Smooth muscle cell (in vitro differentiated cells): ENCODE results near the gene AXDND1. TPM values are rescaled to one million over a fixed set of nuclear protein-coding genes. Genes with fewer than 3 reads are reported as not detected.
"Not testable (repeated sequence)": the region's sequence is repeated elsewhere in the genome, so short reads cannot be mapped to it uniquely, and the experiment has no call there.

Experiments used
- DNase-seq: peaks from one replicate; lab custom pipeline; 2025; ENCODE audit not compliant: unreplicated experiment; lab: John Stamatoyannopoulos, UW
- H2AFZ ChIP-seq: fragments of 200-600 bp; sonication (generic); 2 replicates; pipeline ENCODE4 v1.6.0; 2016; ENCODE audit warnings: antibody characterized with exemption, low read depth, mild to moderate bottlenecking
- H3F3A ChIP-seq: fragments of 200-600 bp; sonication (generic); 2 replicates; pipeline ENCODE4 v1.6.0; 2017; ENCODE audit warnings: antibody characterized with exemption, low read depth
- H3K27ac ChIP-seq: fragments of 200-600 bp; sonication (generic); 2 replicates; pipeline ENCODE4 v1.5.1; 2016; ENCODE audit warnings: low read depth, mild to moderate bottlenecking
- H3K27me3 ChIP-seq: fragments of 200-600 bp; sonication (generic); 2 replicates; pipeline ENCODE4 v1.6.1; 2016; ENCODE audit warnings: low read depth, mild to moderate bottlenecking
- H3K36me3 ChIP-seq: fragments of 200-600 bp; sonication (generic); 2 replicates; pipeline ENCODE4 v1.5.1; 2016; ENCODE audit warnings: low read depth
- H3K4me1 ChIP-seq: fragments of 200-600 bp; sonication (generic); 2 replicates; pipeline ENCODE4 v1.5.1; 2016; ENCODE audit warnings: low read depth
- H3K4me2 ChIP-seq: fragments of 200-600 bp; sonication (generic); 2 replicates; pipeline ENCODE4 v1.6.0; 2016; ENCODE audit warnings: mild to moderate bottlenecking
- H3K4me3 ChIP-seq: fragments of 200-600 bp; sonication (generic); 2 replicates; pipeline ENCODE4 v1.5.1; 2016; ENCODE audit warnings: mild to moderate bottlenecking
- H3K79me2 ChIP-seq: fragments of 200-600 bp; sonication (generic); 2 replicates; pipeline ENCODE4 v1.6.0; 2016; ENCODE audit warnings: low read depth, mild to moderate bottlenecking
- H3K9ac ChIP-seq: fragments of 200-600 bp; sonication (generic); 2 replicates; pipeline ENCODE4 v1.6.0; 2016; ENCODE audit warnings: low read depth
- H3K9me3 ChIP-seq: fragments of 200-600 bp; sonication (generic); replicated peaks from 2 replicates; pipeline ENCODE4 v1.5.1; 2016; ENCODE audit warnings: low read depth
- H4K20me1 ChIP-seq: fragments of 200-600 bp; sonication (generic); 2 replicates; pipeline ENCODE4 v1.6.0; 2016; ENCODE audit warnings: low read depth
- WGBS: methylation state at CpG from one replicate; pipeline ENCODE4 v1.1.7; 2016; ENCODE audit warnings: low lambda C conversion rate; 5-methylcytosine and 5-hydroxymethylcytosine counted together
- polyA plus RNA-seq: library from polyadenylated mRNA; unstranded; fragments of >200 nt; fragmentation: Nextera tagmentation; extraction: Ambion mirVana; gene quantifications from 2 replicates; pipeline ENCODE4 v1.2.1, GENCODE V29; 2016
- total RNA-seq: library from RNA; depleted of rRNA; stranded (reverse); fragments of >200 nt; gene quantifications from 2 replicates; pipeline ENCODE4 v1.2.3, GENCODE V29; 2014
- TF ChIP-seq, protein P1 (sequence below): fragments of 200-600 bp; sonication (generic); IDR thresholded peaks from 2 replicates; pipeline ENCODE4 v1.5.1; 2017; ENCODE audit warnings: borderline replicate concordance, mild to moderate bottlenecking, antibody characterized with exemption; ENCODE audit not compliant: insufficient read depth, poor library complexity, severe bottlenecking

The AXDND1 gene
- total and polyA plus RNA-seq, 2 experiments from 2014 or later = 0.41 TPM; not detected in 1

DNA sequence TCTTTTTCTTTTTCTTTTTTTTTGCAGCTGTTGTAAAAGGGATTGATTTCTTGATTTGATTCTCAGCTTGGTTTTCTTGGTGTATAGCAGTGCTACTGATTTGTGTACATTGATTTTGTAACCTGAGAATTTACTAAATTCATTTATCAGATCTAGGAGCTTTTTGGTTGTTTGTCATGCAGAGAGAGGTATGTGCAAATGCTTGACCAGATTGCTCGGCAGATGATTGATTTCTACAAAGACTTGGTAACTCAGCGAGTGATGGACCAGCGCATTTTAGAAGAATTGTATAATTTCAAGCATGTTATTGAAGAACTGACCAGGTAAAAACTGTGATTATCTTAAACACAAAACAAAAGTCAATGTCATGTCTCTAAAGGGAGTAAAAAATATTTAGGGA lies 27.9 kb downstream of the AXDND1 start:
- no peaks in the 10 kb centered on the region for H3K79me2 ChIP-seq
- TF ChIP-seq, protein P1, sequence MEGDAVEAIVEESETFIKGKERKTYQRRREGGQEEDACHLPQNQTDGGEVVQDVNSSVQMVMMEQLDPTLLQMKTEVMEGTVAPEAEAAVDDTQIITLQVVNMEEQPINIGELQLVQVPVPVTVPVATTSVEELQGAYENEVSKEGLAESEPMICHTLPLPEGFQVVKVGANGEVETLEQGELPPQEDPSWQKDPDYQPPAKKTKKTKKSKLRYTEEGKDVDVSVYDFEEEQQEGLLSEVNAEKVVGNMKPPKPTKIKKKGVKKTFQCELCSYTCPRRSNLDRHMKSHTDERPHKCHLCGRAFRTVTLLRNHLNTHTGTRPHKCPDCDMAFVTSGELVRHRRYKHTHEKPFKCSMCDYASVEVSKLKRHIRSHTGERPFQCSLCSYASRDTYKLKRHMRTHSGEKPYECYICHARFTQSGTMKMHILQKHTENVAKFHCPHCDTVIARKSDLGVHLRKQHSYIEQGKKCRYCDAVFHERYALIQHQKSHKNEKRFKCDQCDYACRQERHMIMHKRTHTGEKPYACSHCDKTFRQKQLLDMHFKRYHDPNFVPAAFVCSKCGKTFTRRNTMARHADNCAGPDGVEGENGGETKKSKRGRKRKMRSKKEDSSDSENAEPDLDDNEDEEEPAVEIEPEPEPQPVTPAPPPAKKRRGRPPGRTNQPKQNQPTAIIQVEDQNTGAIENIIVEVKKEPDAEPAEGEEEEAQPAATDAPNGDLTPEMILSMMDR = no peak
- H3K9ac ChIP-seq = no peak overlapping the region
- no peaks in the 10 kb centered on the region for H3F3A ChIP-seq
- no peak overlapping the region for H3K4me3 ChIP-seq
- H2AFZ ChIP-seq = no peak overlapping the region
- H4K20me1 ChIP-seq = no peaks in the 10 kb centered on the region
- no peak overlapping the region for H3K4me2 ChIP-seq
- H3K9me3 ChIP-seq = no peaks in the 10 kb centered on the region
- no peaks in the 10 kb centered on the region for H3K4me1 ChIP-seq
- no peaks in the 10 kb centered on the region for H3K36me3 ChIP-seq
- no peak overlapping the region for H3K27ac ChIP-seq
- no peaks in the 10 kb centered on the region for H3K27me3 ChIP-seq
- DNase-seq = no peak
- WGBS = 88% methylated on average over 3 of the region's 3 CpGs

DNA sequence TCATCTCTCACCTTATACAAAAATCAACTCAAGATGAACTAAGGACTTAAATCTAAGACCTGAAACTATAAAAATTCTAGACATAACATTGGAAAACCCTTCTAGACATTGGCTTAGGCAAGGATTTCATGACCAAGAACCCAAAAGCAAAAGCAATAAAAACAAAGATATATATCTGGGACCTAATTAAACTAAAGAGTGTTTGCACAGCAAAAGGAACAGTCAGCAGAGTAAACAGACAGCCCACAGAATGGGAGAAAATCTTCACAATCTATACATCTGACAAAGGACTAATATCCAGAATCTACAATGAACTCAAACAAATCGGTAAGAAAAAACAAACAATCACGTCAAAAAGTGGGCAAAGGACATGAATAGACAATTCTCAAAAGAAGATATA lies 33.6 kb downstream of the AXDND1 start:
- not testable (repeated sequence) for H3K27me3 ChIP-seq, H3K9me3 ChIP-seq, DNase-seq, H3K9ac ChIP-seq, H3K4me3 ChIP-seq, H3K27ac ChIP-seq, H3K4me1 ChIP-seq, H3F3A ChIP-seq, H3K79me2 ChIP-seq, H3K4me2 ChIP-seq, H4K20me1 ChIP-seq, H3K36me3 ChIP-seq, H2AFZ ChIP-seq
- 79% methylated on average over 2 of the region's 2 CpGs for WGBS

DNA sequence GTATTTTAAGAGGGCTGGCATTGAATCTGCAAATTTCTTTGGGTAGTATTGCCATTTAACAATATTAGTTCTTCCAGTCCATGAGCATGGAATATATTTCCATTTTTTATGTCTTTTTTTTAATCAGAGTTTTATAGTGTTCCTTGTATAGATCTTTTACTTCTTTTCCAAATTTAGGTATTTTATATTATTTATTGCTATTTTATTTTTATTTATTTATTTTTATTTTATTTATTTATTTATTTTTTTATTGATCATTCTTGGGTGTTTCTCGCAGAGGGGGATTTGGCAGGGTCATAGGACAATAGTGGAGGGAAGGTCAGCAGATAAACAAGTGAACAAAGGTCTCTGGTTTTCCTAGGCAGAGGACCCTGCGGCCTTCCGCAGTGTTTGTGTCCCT lies 52.0 kb downstream of the AXDND1 start:
- H3K27ac ChIP-seq, H3K79me2 ChIP-seq, H3K27me3 ChIP-seq, H2AFZ ChIP-seq, H3K9ac ChIP-seq, H3K4me3 ChIP-seq, H3K4me2 ChIP-seq, H4K20me1 ChIP-seq, H3K9me3 ChIP-seq, H3K36me3 ChIP-seq, DNase-seq, H3K4me1 ChIP-seq, H3F3A ChIP-seq: not testable (repeated sequence)
- 92% methylated on average over 1 of the region's 3 CpGs for WGBS

DNA sequence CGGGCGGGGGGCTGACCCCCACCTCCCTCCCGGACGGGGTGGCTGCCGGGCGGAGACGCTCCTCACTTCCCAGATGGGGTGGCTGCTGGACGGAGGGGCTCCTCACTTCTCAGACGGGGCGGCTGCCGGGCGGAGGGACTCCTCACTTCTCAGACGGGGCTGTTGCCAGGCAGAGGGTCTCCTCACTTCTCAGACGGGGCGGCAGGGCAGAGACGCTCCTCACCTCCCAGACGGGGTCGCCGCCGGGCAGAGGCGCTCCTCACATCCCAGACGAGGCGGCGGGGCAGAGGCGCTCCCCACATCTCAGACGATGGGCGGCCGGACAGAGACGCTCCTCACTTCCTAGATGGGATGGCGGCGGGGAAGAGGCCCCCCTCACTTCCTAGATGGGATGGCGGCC lies 52.9 kb downstream of the AXDND1 start:
- not testable (repeated sequence) for H2AFZ ChIP-seq, DNase-seq, H3K4me3 ChIP-seq, H3F3A ChIP-seq, H3K27me3 ChIP-seq, H3K9ac ChIP-seq, H3K36me3 ChIP-seq, H3K79me2 ChIP-seq, H3K4me1 ChIP-seq, H3K27ac ChIP-seq, H4K20me1 ChIP-seq, H3K9me3 ChIP-seq, H3K4me2 ChIP-seq
- WGBS = 96% methylated on average over 20 of the region's 32 CpGs

DNA sequence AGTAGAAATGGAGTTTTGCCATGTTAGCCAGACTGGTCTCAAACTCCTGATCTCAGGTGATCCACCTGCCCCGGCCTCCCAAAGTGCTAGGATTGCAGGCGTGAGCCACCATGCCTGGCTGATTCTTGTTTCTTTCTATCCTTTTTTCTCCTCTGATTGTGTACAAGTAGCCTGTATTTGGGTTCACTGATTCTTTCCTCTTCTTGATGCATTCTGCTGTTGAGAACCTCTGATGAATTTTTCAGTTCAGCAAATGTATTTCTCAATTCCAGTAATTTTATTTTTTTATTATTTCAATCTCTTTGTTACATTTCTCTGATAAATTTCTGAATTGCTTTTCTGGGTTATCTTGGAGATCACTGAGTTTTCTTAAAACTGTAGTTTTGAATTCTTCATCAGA lies 58.8 kb downstream of the AXDND1 start:
- TF ChIP-seq, protein P1 = no peak
- no peaks in the 10 kb centered on the region for H3K79me2 ChIP-seq
- WGBS = 88% methylated on average over 2 of the region's 2 CpGs

More for the DNA sequence above, 58.8 kb downstream of the AXDND1 start:
- no peak overlapping the region for H3K27ac ChIP-seq
- no peaks in the 10 kb centered on the region for H3K27me3 ChIP-seq
- no peak overlapping the region for H3K4me3 ChIP-seq
- peaks cover 10% of the 10 kb centered on the region for H3K9me3 ChIP-seq
- H3K4me2 ChIP-seq = no peak overlapping the region
- no peaks in the 10 kb centered on the region for H3K36me3 ChIP-seq
- no peak overlapping the region for H3K9ac ChIP-seq
- DNase-seq = no peak
- no peaks in the 10 kb centered on the region for H4K20me1 ChIP-seq
- no peaks in the 10 kb centered on the region for H3F3A ChIP-seq
- H2AFZ ChIP-seq = no peak overlapping the region
- H3K4me1 ChIP-seq = no peaks in the 10 kb centered on the region
